Activated gamma-delta T cell treated with anti-CD3 and anti-CD28 coated beads, Interleukin-2, amount 50 U/mL, for 16 hours (primary cell): ENCODE results near the gene AMN.

Source experiments
- DNase-seq: peaks from one replicate; pipeline ENCODE4 v3.0.0-alpha.2; 2020; ENCODE audit warnings: low read depth

Gene AMN

GRCh38 chr14:102927878-102928411 is 5.5 kb downstream of the AMN start:
- no peak for DNase-seq

DNA sequence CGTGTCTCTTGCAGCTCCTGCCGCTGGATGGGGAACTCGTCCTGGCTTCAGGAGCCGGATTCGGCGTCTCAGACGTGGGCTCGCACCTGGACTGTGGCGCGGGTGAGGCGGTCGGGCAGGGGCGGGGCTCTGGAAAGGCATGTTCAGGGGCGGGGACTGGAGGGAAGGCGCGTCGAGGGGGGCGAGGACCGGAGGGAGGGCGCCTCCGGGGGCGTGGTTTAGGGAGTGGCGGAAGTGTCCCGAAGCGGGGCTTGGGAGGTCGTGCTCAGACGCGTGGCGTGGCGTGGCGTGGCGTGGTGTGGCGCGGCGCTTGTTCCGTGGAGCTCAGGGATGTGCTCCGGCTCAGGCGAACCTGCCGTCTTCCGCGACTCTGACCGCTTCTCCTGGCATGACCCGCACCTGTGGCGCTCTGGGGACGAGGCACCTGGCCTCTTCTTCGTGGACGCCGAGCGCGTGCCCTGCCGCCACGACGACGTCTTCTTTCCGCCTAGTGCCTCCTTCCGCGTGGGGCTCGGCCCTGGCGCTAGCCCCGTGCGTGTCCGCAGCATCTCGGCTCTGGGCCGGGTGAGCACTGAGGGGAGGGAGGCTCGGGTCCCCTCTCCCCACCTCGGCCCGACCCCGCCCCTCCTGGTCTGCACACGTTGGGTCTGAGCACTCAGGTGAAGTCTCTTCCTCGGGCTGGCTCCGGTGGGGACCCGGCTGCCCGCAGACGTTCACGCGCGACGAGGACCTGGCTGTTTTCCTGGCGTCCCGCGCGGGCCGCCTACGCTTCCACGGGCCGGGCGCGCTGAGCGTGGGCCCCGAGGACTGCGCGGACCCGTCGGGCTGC is 6.2 kb downstream of the AMN start:
- peak; percentile 64 for DNase-seq

DNA sequence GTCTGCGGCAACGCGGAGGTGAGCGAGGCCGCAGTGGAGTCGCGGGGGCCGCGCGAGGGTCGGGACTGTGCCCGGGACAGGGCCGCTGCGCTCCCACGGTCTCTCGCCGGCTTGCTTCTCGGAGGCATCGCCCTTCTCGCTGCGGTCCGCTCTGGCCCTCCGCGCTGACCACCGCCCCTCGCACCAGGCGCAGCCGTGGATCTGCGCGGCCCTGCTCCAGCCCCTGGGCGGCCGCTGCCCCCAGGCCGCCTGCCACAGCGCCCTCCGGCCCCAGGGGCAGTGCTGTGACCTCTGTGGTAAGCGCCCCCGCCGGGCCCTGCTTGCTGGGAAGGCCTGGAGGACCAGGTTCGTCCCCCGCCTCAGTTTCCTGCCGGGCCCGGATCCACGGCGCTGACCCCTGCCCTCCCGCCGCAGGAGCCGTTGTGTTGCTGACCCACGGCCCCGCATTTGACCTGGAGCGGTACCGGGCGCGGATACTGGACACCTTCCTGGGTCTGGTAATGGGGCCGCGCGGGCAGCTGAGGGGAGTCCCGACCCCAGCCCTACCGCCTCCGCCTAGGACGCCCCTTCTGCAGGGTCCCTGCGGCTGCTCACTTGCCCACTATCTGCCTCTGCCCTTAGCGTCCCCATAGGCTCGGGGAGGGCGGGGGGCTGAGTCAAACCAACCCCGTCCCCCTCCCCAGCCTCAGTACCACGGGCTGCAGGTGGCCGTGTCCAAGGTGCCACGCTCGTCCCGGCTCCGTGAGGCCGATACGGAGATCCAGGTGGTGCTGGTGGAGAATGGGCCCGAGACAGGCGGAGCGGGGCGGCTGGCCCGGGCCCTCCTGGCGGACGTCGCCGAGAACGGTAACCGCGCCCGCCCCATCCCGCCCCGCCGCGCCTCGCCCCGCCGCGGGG is 7.0 kb downstream of the AMN start:
- no peak for DNase-seq

DNA sequence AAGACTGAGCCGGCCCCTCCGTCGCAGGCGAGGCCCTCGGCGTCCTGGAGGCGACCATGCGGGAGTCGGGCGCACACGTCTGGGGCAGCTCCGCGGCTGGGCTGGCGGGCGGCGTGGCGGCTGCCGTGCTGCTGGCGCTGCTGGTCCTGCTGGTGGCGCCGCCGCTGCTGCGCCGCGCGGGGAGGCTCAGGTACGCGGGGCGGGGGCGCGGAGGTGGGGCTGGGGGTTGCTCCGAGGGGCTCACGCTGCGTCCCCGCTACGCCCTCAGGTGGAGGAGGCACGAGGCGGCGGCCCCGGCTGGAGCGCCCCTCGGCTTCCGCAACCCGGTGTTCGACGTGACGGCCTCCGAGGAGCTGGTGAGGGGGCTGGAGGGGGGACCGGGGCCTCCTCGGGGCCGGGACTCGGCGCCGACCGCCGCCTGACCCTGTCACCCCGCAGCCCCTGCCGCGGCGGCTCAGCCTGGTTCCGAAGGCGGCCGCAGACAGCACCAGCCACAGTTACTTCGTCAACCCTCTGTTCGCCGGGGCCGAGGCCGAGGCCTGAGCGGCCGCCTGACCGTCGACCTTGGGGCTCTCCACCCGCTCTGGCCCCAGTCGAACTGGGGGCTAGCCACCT is 7.8 kb downstream of the AMN start:
- no peak for DNase-seq

GRCh38 chr14:102930753-102931579 is 8.5 kb downstream of the AMN start:
- no peak for DNase-seq

GRCh38 chr14:102931580-102932285 is 9.3 kb downstream of the AMN start:
- DNase-seq: no peak

DNA sequence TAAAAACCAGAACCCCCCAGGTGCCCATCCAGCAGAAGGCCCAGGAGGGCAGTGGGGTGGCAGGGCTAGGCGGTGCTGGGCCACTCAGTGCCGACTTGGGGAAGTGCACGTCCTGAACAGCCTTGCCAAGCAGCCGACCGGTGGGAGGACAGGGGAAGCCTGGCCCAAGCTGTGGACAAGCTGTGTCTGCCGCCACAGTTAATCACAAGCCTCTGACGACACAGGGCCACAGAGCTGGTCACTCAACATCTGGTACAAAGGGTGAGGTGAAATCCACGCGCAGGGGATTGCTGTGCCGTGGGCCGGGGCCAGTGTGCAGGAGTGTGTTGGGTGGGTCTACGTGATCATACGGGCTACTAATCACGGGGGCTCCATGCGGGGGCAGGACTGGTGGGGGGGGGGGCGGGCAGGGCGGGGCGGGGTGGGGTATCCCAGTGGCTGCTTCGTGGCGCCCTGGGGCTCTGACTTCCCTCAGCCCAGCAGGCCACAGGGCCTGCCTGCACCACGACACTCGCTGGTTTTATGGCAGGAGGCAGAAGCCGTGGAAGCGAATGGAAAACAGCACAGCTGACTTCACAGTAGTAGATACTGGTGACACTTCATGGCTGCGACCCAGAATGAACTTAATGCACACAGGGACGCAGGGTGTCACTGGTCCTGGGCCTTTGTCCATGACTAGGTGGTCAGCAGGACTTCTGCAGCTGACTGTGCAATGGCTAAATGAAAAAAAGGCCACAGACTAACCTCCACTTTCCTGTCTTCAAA is 10.2 kb downstream of the AMN start:
- DNase-seq: no peak

GRCh38 chr14:102933618-102934231 is 11.3 kb downstream of the AMN start:
- no peak for DNase-seq

DNA sequence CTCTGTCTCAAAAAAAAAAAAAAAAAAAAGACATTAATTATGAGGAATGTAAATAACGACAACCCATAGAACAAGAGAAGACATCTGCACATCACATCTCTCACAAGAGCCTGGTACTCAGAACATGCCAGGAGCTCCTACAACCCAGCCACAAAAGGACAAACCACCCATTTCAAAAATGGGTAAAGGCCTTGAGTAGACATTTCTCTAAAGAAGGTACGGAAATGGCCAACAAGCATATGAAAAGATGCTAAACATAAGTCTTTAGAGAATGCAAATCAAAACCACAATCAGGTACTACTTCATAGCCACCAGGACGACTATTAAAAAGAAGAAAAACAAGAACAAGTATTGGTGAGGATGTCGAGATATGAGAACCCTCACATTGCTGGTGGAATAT is 13.3 kb downstream of the AMN start:
- no peak for DNase-seq

DNA sequence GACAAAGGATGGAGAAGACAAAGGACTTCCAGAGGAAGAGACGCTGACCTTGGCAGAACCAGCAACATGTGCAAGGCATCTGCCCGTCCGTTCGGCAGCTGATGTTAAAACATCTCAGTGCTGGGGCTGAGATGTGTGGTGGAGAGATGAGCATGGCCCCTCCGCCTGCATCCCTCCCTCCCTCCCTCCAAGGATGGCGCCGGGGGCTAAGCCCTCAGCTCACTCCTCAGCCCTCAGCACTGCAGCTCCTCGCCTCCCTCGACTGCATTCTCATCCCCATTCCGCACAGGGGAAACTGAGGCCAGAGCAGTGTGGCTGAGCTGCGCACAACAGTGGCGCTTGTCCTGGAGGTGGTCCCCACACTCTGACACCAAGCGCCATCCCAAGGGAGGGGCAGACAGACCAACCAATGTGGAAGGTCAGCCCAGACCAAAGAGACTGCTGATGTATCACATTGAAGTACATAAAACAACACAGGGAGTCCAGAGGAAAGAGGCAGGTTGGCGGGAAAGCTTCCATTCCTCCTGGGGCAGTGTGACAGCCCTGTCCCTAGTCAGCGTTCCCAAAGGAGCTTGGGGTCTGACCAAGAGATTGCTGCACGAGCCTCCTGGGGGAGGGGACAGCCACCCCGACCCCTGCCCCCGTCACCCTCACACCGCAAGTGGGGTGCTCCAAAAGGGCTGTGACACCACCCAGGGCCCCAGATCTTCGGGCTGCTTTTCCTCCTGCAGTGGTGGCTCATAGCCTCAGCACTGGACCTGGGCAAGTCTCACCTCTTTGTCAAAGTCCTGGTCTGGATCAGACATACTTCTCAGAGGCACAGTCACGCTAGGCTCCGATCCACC is 15.1 kb downstream of the AMN start:
- no peak for DNase-seq

GRCh38 chr14:102938191-102938590 is 15.7 kb downstream of the AMN start:
- no peak for DNase-seq

DNA sequence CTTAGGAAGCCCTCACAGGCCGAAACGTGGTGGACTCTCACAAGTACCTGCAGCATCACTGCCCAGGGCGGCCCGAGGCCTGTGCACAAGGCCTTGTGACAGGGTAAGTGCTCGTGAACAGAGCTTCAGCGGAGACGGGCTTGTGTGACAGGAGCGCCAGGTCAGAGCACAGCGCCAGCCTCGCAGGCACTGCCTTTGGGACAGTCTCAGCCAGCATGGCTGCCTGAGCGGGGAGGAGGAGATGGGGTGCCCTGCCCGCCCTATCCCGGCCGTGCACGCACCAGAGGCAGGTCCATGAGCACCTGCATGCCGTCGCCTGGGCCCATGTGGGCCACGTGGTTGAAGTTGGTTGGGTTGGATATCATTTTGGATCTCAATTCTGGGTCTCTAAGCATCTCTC is 16.9 kb downstream of the AMN start:
- no peak for DNase-seq

- no peak for DNase-seq
Measured at GRCh38 chr14:102939820-102940561, 17.5 kb downstream of the AMN start.

GRCh38 chr14:102940729-102941362 is 18.4 kb downstream of the AMN start:
- DNase-seq: no peak

DNA sequence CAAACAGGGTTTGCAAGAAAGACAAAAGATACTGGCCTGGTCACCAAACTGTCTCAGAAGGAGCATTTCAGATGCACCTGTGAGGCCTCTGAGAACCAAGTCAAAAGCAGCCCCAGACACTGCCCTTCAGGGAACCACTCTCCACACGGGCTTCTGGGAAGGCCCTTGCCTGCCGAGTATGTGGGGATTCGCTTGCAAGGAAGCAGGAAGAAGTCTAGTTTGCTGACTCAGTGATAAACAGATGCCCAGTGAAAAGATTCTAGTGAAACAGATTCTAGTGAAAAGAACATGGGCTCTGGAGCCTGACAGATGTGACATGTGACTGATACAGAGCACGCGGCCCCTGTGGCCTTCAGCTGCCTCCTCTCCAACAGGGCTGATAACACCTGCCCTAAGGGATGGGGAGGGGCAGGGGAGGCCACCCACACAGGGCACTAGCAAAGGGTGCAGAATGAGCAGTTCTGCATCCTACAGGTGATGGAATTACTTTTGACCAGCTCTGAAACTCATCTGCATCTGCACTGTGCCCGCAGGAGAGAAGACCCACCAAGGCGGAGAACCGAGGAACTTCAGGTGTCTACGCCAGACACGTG is 19.1 kb downstream of the AMN start:
- no peak for DNase-seq

- DNase-seq: no peak
Measured at GRCh38 chr14:102942069-102942468, 19.6 kb downstream of the AMN start.

DNA sequence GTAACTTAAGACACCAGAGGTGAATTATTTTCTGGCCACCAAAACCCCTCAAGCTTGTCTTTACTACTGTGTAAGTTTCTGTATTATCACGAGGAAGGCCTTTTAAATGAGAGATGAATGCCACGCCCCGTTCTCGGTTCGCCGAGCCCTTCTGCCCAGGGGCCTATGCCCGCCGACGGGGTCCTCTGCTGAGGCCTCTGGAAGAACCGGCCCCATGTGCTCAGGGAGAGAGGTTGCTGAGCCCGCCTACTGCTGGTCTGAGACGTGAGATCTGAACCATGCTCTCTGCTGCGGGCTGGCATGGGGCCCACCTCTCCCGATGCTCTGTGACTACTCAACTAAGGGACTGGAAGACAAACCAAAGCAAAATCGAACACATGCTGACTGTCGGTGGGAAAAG is 21.0 kb downstream of the AMN start:
- DNase-seq: no peak
